22Rv1 (cell line): ENCODE measurements around the gene RRP12.

Experiments
- ZFX ChIP-seq: fragments of 450-650 bp; IDR thresholded peaks from 2 replicates; pipeline ENCODE4 v1.6.1; 2017; ENCODE audit warnings: antibody characterized with exemption, borderline replicate concordance
- TF ChIP-seq, protein P1 (sequence below): fragments of 450-650 bp; IDR thresholded peaks from 2 replicates; pipeline ENCODE4 v1.5.1; 2017; ENCODE audit warnings: mild to moderate bottlenecking

- TF ChIP-seq, protein P1, sequence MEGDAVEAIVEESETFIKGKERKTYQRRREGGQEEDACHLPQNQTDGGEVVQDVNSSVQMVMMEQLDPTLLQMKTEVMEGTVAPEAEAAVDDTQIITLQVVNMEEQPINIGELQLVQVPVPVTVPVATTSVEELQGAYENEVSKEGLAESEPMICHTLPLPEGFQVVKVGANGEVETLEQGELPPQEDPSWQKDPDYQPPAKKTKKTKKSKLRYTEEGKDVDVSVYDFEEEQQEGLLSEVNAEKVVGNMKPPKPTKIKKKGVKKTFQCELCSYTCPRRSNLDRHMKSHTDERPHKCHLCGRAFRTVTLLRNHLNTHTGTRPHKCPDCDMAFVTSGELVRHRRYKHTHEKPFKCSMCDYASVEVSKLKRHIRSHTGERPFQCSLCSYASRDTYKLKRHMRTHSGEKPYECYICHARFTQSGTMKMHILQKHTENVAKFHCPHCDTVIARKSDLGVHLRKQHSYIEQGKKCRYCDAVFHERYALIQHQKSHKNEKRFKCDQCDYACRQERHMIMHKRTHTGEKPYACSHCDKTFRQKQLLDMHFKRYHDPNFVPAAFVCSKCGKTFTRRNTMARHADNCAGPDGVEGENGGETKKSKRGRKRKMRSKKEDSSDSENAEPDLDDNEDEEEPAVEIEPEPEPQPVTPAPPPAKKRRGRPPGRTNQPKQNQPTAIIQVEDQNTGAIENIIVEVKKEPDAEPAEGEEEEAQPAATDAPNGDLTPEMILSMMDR = no peak
- TF ChIP-seq ZFX = no peak
These were observed 82.1 kb downstream of the RRP12 start, which contains the start of gene FRAT1 for GRCh38 chr10:97318772-97319651.
